Gastroesophageal sphincter (tissue), 4 donors: ENCODE data around the gene GABARAP. TPM values are rescaled to one million over a fixed set of nuclear protein-coding genes. Genes with fewer than 3 reads are reported as not detected.

Experiments
- ATAC-seq: fragments of 150-250 bp; one replicate; pipeline ENCODE4 v1.9.1; 2016; ENCODE audit warnings: mild to moderate bottlenecking, moderate library complexity
- H3K27ac ChIP-seq, 4 donors: fragments of 200-600 bp; sonication (generic) in 3 of 4; 1 replicate in 3 of 4; 2 replicates in 1 of 4; pipeline ENCODE4 v1.5.1; 2016 to 2019
- H3K27me3 ChIP-seq: fragments of 200-600 bp; sonication (generic); one replicate; pipeline ENCODE4 v1.5.1; 2019
- H3K36me3 ChIP-seq, 2 donors: fragments of 200-600 bp; sonication (generic); one replicate each; pipeline ENCODE4 v1.5.1; 2019; ENCODE audit warnings: control low read depth in 1 of 2
- H3K4me1 ChIP-seq, 3 donors: fragments of 200-600 bp; sonication (generic); 1 replicate in 2 of 3; 2 replicates in 1 of 3; pipeline ENCODE4 v1.5.1; 2016 to 2019; ENCODE audit warnings: control low read depth in 2 of 3
- H3K4me3 ChIP-seq, 2 donors: fragments of 200-600 bp; sonication (generic); one replicate each; pipeline ENCODE4 v1.5.1; 2019; ENCODE audit warnings: mild to moderate bottlenecking in 1 of 2, moderate library complexity in 1 of 2
- H3K9me3 ChIP-seq, 3 donors: fragments of 200-600 bp; sonication (generic); one replicate each; pipeline ENCODE4 v1.5.1; 2017 to 2019; ENCODE audit warnings: control low read depth in 2 of 3
- EP300 ChIP-seq: sonication (generic); formaldehyde crosslinking; IDR thresholded peaks from one replicate; pipeline ENCODE4 v1.6.1; 2017; ENCODE audit warnings: antibody characterized with exemption, mild to moderate bottlenecking
- POLR2A ChIP-seq, 2 donors: fragments of 450-650 bp; IDR thresholded peaks; one replicate each; pipeline ENCODE4 v1.6.1; 2017; ENCODE audit warnings: antibody characterized with exemption in 2 of 2, mild to moderate bottlenecking in 2 of 2, moderate library complexity in 1 of 2
- POLR2AphosphoS5 ChIP-seq: sonication (generic); formaldehyde crosslinking; IDR thresholded peaks from one replicate; pipeline ENCODE4 v1.6.1; 2017; ENCODE audit warnings: antibody characterized with exemption
- WGBS, 2 donors: methylation state at CpG; one replicate each; pipeline ENCODE4 v1.1.5; 2018; ENCODE audit warnings: low coverage in 1 of 2; 5-methylcytosine and 5-hydroxymethylcytosine counted together
- total RNA-seq, 4 donors: library from RNA; depleted of rRNA; stranded (reverse); fragments of >200 nt; gene quantifications; one replicate each; pipeline ENCODE4 v1.1.0, GENCODE V29; 2016
- TF ChIP-seq, protein P1 (sequence below), 4 experiments: fragments of 200-600 bp in 2 of 4; fragments of 450-650 bp in 2 of 4; sonication (generic) in 1 of 4; IDR thresholded peaks; one replicate each; pipeline ENCODE4 v1.5.1; 2017 to 2019; ENCODE audit warnings: antibody characterized with exemption in 4 of 4, mild to moderate bottlenecking in 2 of 4, moderate library complexity in 2 of 4

GABARAP gene
- total RNA-seq, 4 donors from 2014 or later = 289 to 437 (median 386) TPM

DNA sequence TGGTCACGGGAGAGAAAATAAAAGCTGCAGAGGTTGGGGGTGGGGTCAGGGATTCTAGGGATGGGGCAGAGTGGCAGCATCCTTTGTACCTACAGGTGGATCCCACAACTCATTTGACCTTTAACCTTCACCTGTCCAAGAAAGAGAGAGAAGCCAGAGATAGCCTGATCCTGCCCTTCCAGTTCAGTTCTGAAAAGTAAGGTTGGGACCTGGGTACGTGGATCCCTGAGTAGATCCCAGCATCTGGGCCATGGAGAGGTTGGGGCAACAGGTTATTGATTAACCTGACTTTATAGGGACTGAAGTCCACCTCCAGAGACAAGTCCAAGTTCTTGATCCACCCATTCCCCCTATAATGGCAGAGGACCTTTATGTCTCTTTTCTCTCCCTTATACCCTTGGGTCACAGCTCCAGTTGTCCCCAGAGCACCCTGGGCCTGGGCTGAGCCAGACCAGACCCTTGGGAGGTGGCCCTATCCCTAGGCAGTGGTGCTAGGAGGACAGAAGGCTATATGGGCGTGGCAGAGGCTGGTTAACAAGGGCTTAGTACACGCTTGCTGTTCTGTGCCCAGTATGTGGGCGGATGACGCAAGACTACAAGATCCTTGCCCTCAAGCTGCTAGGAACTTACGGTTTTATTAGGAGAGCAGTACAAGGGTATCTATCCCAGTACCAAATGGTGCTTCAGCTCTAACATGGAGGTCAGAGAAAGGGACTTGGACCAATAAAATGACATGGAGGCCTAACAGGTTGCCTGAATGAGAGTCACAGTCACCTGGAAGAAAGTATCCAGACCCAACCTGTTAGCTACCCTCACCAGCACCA lies 16.7 kb upstream of the GABARAP start:
- 71 to 80% methylated on average over 1 of the region's 7 CpGs for WGBS, 2 donors
- peaks cover 0 to 56% of the 10 kb centered on the region in 2 donors for H3K36me3 ChIP-seq
- H3K27me3 ChIP-seq = peaks cover 39% of the 10 kb centered on the region
- H3K27ac ChIP-seq = no peak overlapping the region
- TF ChIP-seq EP300 = no peak
- no peak for TF ChIP-seq POLR2A (IDR thresholded peaks at IDR 0.05)
- no peak for TF ChIP-seq POLR2AphosphoS5
- TF ChIP-seq, protein P1, sequence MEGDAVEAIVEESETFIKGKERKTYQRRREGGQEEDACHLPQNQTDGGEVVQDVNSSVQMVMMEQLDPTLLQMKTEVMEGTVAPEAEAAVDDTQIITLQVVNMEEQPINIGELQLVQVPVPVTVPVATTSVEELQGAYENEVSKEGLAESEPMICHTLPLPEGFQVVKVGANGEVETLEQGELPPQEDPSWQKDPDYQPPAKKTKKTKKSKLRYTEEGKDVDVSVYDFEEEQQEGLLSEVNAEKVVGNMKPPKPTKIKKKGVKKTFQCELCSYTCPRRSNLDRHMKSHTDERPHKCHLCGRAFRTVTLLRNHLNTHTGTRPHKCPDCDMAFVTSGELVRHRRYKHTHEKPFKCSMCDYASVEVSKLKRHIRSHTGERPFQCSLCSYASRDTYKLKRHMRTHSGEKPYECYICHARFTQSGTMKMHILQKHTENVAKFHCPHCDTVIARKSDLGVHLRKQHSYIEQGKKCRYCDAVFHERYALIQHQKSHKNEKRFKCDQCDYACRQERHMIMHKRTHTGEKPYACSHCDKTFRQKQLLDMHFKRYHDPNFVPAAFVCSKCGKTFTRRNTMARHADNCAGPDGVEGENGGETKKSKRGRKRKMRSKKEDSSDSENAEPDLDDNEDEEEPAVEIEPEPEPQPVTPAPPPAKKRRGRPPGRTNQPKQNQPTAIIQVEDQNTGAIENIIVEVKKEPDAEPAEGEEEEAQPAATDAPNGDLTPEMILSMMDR (IDR thresholded peaks at IDR 0.05) = no peak
- no peaks in the 10 kb centered on the region for H3K9me3 ChIP-seq
- no peak for ATAC-seq
- H3K4me3 ChIP-seq = no peak overlapping the region
- peaks cover 0 to 34% (median 22%) of the 10 kb centered on the region in 3 donors for H3K4me1 ChIP-seq

DNA sequence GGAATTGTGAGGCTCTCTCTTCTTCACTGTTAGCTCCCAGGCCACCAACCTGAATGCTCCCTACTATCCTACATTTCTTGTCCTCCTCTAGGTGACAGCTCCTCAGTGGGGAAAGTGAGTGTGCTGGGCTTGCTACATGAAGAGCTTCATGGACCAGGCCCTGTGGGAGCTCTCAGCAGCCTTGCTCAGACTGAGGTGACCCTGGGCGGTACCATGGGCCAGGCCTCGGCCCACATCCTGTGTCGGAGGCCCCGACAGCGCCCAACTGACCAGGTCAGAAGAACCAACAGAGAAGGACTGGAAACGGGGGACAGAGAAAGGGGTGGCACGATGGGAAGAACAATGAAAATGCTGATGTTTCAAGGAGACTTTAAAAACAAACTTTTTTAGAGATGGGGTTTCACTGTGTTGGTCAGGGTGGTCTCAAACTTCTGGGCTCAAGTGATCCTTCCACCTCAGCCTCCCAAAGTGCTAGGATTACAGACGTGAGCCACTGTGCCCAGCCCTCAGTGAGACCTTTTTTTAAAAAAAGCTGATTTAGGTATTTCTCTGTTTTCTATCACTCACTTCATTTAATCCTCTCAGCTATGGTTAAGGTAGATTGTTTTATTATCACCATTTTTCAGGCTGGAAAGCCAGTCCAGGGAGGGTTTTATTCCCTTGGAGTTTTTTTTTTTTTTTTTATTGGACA lies 14.7 kb upstream of the GABARAP start:
- Histone ChIP-seq H3K4me1 (peaks cover 0 to 33% (median 20%) of the 10 kb centered on the region in 3 donors), H3K4me3 (no peak overlapping the region), H3K27me3 (peaks cover 18% of the 10 kb centered on the region), H3K9me3 (no peaks in the 10 kb centered on the region), H3K27ac (no peak overlapping the region), H3K36me3 (peaks cover 0 to 56% of the 10 kb centered on the region in 2 donors)
- 66 to 73% methylated on average over 2 to 3 of the region's 8 CpGs for WGBS, 2 donors
- TF ChIP-seq POLR2AphosphoS5 (no peak), EP300 (no peak), POLR2A (IDR thresholded peaks at IDR 0.05) (no peak)
- TF ChIP-seq, protein P1 (IDR thresholded peaks at IDR 0.05) = no peak
- no peak for ATAC-seq

DNA sequence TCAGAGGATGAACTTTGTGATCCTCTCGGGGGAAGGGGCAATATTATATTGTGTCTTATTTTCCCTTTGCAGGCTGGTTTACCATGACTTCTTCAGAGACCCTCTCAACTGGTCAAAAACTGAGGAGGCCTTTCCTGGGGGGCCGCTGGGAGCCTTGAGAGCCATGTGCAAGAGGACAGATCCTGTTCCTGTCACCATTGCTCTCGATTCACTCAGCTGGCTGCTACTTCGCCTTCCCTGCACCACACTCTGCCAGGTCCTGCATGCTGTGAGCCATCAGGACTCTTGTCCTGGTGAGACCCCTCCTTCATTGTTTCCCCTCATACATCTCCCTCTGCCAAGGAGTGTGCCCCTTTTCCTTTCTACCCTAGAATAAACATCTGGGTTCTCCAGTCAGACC lies 12.3 kb upstream of the GABARAP start:
- peaks cover 0 to 55% of the 10 kb centered on the region in 2 donors for H3K36me3 ChIP-seq
- peaks cover 5 to 29% (median 17%) of the 10 kb centered on the region in 3 donors for H3K4me1 ChIP-seq

DNA sequence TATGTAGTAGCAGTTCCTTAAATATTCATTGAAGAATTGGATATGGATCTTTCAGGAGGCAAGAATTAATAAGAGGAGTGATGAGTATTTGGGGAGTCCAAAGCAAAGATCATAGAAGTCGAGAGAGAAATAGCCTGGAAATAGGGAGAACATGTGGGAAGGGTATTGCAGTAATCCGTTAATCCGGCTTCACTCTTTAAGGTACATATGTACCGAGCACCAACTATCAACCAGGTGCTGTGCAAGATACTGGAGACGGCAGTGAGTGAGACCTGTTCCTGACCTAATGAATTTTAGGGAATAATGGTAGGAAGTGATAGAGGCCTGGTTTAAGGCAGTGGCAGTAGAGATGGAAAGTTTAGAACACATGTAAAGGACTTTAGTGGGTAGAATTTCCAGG lies 10.8 kb upstream of the GABARAP start:
- peaks cover 0 to 41% of the 10 kb centered on the region in 2 donors for H3K36me3 ChIP-seq
- peak overlapping the region; percentile 79 to 94 for H3K4me3 ChIP-seq
- H3K9me3 ChIP-seq = no peaks in the 10 kb centered on the region
- no peaks in the 10 kb centered on the region for H3K27me3 ChIP-seq
- H3K27ac ChIP-seq = peak overlapping the region; percentile 90 to 98 (median 94)
- peaks cover 5 to 43% (median 27%) of the 10 kb centered on the region in 3 donors for H3K4me1 ChIP-seq
- 67 to 78% methylated on average over 5 of the region's 5 CpGs for WGBS, 2 donors
- ATAC-seq = no peak
- no peak for TF ChIP-seq EP300
- TF ChIP-seq POLR2A (IDR thresholded peaks at IDR 0.05) = no peak
- no peak for TF ChIP-seq POLR2AphosphoS5
- TF ChIP-seq, protein P1 (IDR thresholded peaks at IDR 0.05) = no peak

More for the DNA sequence above, 12.3 kb upstream of the GABARAP start:
- TF ChIP-seq, protein P1 (IDR thresholded peaks at IDR 0.05) = no peak
- TF ChIP-seq POLR2A (IDR thresholded peaks at IDR 0.05) = no peak
- TF ChIP-seq POLR2AphosphoS5 = no peak
- TF ChIP-seq EP300 = no peak
- Histone ChIP-seq H3K4me3 (no peak overlapping the region), H3K9me3 (no peaks in the 10 kb centered on the region), H3K27me3 (no peaks in the 10 kb centered on the region), H3K27ac (no peak overlapping the region)
- no peak for ATAC-seq
- 62 to 76% methylated on average over 1 to 4 of the region's 4 CpGs for WGBS, 2 donors
